GM21528 (cell line): ENCODE measurements around the gene TTC32.

ENCODE experiments used
- ATAC-seq: cut with Tn5 transposase; IDR thresholded peaks from one replicate; pipeline ENCODE4 v1.9.1; 2021; ENCODE audit warnings: mild to moderate bottlenecking, moderate library complexity; ENCODE audit not compliant: unreplicated experiment, low FRiP score

TTC32 gene

GRCh38 chr2:19878268-19879046 lies 23.3 kb downstream of the TTC32 start:
- ATAC-seq, result no peak

- no peak for ATAC-seq
Observed at GRCh38 chr2:19876751-19877150, 25.0 kb downstream of the TTC32 start.

GRCh38 chr2:19875280-19875679 lies 26.5 kb downstream of the TTC32 start:
- no peak for ATAC-seq

- no peak for ATAC-seq
Observed at GRCh38 chr2:19874726-19875125, 27.1 kb downstream of the TTC32 start.

GRCh38 chr2:19873014-19873413 lies 28.8 kb downstream of the TTC32 start:
- ATAC-seq, result no peak

- no peak for ATAC-seq
Observed at GRCh38 chr2:19872302-19872701, 29.5 kb downstream of the TTC32 start.

- ATAC-seq, result no peak
Observed at GRCh38 chr2:19871836-19872235, 29.9 kb downstream of the TTC32 start.

- no peak for ATAC-seq
Observed at GRCh38 chr2:19870792-19871191, 31.0 kb downstream of the TTC32 start.

GRCh38 chr2:19868701-19869580 lies 32.8 kb downstream of the TTC32 start:
- ATAC-seq, result peak; percentile 85

GRCh38 chr2:19868224-19868623 lies 33.6 kb downstream of the TTC32 start:
- ATAC-seq, result no peak

- peak; percentile 38 for ATAC-seq
Observed at GRCh38 chr2:19866771-19867170, 35.0 kb downstream of the TTC32 start.

- no peak for ATAC-seq
Observed at GRCh38 chr2:19865151-19865550, 36.6 kb downstream of the TTC32 start.

- no peak for ATAC-seq
Observed at GRCh38 chr2:19864381-19864780, 37.4 kb downstream of the TTC32 start.

GRCh38 chr2:19863303-19864041 lies 38.3 kb downstream of the TTC32 start:
- ATAC-seq, result peak; percentile 69

GRCh38 chr2:19861813-19862212 lies 40.0 kb downstream of the TTC32 start:
- ATAC-seq, result no peak

- no peak for ATAC-seq
Observed at GRCh38 chr2:19860022-19860421, 41.8 kb downstream of the TTC32 start.

GRCh38 chr2:19859565-19859964 lies 42.2 kb downstream of the TTC32 start:
- no peak for ATAC-seq

- ATAC-seq, result no peak
Observed at GRCh38 chr2:19857806-19858205, 44.0 kb downstream of the TTC32 start.

GRCh38 chr2:19857100-19857499 lies 44.7 kb downstream of the TTC32 start:
- ATAC-seq, result no peak

GRCh38 chr2:19855542-19856431 lies 46.0 kb downstream of the TTC32 start:
- ATAC-seq, result no peak
